Activated CD4-positive, CD25-positive, alpha-beta regulatory T cell treated with anti-CD3 and anti-CD28 coated beads, Interleukin-2, amount 50 U/mL, for 72 hours (primary cell): ENCODE data around the gene ANXA6.

Experiments used
- DNase-seq: peaks from one replicate; pipeline ENCODE4 v3.0.0; 2021

The ANXA6 gene

DNA sequence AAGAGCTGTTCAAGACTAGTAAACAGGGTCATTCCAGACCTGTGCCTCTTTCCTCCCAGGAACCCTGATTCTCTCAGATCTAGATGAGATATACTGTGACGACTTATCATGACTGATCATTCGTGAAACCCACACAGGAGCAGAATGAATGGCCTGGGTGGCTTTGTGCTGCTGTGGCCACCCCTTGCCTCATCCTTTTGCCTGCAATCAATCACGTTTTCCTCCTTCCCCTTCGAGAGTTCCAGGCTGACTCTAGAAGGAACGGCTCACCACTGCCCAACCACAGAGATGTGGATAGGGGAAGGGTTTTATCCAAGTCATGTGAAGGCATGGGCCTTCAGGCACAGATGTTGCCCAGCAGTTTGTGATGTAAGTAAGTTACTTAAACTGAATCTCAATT lies 5.8 kb downstream of the ANXA6 start:
- DNase-seq: no peak

DNA sequence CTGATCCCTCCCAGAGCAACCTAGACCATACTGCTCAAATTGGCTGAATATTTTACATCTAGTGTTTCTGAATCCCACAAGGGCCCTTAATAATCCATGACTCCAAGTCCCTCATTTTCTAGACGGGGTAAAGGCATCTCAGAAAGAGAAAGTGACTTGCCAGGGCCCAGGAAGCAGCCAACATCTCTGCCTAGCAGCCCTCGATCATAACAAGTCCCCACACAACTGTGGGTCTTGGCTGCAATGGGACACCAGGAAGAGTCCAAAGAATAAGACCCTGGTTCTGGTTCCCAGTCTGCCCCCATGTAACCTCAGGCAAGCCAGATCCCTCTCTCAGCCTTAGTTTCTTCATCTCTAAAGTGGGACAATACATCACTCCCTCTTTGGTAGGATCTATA lies 6.3 kb downstream of the ANXA6 start:
- DNase-seq: no peak

DNA sequence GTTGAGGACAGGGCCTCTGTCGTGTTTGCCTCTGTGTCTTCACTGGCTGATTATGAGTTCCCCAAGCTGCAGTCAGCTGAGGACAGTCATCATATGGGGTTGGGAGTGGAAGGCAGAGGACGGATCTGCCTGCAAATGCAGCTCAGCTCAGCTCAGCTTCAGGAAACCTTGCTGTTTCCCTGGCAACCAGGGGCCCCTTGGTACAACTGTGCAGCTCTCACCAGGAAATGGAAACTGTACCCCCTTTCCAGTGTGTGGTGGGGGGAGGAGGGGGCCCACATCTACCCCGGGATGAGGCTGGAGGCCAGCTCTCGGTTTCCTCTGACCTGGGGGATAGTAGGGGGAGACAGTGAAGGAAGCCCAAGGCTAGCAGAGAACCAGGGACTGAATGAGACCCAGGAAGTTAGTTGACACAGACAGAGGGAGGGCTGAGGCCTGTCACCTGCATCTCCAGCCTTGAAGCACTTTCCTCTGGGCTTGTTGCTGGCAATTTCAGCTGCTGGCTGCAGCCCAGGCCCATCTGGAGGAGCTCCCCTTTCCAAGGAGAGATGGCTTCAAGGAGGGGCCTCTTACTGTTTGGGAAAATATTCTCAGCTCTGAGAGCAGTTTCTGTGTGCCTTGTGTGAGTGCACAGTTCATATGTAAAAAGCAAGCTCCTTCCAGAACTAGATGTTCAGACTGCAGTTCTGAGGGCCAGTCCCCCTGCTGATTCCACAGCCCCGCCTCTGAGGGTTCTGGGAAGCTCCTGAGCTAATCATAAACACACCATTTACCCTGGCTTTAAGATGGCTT lies 6.9 kb downstream of the ANXA6 start:
- no peak for DNase-seq

DNA sequence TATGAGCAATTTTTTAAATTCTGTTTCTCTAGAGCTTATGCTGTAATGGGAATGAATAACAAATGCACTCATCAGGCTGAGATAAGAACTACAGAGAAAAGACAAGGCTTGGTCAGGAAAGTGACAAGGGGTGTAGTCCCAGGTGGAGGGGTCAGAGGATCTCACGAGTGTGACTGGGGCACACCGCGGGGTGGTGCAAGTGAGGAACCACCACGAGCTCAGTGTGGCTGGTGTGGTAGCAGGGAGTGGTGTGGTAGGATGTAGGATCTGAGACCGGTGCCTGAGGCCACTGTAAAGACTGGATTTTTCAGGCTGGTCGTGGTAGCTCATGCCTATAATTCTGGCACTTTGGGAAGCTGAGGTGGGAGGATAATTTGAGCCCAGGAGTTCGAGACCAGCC lies 9.0 kb downstream of the ANXA6 start:
- no peak for DNase-seq

DNA sequence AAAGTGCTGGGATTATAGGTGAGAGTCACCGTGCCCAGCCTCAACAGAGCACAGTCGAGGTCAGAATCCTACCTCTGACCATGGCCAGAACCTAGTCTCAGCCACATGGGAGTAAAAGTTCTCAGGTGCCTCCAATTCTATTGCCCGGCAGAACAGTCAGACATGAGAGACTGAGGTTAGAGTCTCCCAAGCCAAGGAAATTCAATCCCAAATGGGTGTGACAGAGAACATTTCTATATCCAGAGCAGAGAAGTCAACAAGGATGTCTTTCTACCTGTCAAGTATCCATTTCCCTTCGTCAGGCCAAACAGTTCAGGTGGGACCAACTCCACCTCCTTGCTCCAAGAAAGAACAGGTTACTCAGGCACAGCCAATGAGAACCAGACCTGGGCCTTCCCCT lies 10.5 kb downstream of the ANXA6 start:
- no peak for DNase-seq

DNA sequence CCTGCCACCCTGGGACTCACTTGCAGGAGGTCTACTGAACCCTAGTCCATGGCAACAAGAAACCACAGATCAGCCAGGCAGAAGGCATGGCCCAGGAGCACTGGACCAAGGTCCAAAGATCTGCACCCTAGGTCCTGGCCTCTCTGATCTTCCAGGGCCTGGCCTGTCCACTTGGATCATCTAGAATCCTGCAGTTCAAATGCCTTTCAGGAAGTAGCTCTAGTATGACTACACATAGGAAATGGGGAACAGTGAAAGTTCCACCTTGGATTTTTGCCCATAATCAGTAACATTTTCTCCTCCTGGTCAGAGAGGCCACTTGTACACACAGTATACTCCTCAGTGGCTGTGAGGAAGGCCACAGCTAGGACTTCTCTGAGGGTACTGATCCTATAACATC lies 11.5 kb downstream of the ANXA6 start:
- DNase-seq: no peak

DNA sequence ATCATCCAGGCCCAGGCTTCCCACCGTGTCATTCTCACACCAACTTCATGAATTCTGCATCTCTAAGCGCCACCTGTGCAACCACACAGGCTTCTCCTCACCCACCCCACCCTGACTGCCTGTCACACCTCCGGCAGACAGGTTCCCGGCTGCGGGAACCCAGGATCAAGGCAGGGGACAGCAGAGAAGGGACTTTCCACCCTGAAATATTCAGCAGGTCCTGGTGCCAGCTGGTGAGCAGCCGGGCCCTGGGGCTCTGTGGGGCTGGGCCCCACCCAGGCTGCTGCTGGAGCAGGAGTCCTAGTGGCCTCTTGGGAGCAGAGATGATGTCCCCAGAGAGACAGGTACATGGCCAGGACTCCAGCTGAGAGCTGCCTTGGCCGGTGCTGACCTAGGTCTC lies 12.7 kb downstream of the ANXA6 start:
- DNase-seq: no peak

DNA sequence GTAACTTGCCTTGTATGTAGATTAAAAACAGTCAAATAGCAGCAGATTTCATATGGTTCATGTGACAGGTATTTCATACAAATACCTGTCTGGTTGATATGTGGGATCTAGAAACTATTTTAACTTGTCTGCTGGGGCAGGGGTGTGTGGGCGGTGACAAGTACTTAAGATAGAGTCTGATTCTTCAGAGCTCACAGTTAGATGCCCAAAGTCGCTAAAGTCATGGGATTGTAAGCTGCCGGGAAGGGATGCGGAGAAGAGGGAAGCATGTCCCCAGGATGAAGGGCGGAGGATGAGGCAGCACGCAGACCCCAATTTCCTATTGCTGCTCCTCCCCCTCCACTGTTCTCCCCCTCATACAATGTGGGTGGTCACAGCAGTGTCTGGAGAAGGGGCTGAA lies 13.3 kb downstream of the ANXA6 start:
- no peak for DNase-seq

DNA sequence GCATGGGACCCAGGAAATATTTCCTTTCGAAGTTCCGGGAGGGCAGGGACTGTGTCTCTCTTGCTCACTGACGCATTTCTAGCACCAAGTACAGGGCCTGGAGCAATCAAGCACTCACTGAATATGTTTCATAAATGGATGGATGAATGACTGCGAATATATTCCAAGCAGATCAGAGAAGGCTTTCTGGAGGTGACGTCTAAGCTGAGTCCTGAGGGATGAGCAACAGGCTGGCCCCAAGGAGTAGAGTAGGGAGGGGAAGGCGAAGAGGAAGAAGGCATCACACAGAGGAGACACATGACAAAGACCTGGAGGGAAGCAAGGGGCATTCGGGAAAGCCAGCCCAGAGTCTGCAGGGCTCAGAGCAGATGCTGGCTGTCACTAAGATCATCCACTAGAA lies 13.9 kb downstream of the ANXA6 start:
- no peak for DNase-seq

DNA sequence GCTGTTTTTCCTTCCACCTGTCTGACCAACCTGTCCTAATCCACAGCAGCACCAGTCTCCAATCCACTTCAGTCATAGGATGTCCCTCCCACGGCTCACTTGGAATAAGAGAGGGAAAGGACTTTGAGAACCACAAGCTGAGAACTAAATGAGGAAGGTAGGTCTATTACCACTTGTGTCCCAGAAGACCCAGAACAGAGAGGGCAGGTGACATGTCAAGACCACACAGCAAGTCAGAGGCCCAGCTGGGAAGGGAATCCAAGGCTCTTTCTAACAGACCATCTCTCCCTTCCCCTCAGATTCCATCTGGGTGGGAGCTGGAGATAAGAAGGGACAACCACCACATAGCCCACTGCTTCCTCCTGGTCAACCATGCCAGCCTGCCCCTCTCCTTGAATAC lies 14.6 kb downstream of the ANXA6 start:
- DNase-seq: no peak

DNA sequence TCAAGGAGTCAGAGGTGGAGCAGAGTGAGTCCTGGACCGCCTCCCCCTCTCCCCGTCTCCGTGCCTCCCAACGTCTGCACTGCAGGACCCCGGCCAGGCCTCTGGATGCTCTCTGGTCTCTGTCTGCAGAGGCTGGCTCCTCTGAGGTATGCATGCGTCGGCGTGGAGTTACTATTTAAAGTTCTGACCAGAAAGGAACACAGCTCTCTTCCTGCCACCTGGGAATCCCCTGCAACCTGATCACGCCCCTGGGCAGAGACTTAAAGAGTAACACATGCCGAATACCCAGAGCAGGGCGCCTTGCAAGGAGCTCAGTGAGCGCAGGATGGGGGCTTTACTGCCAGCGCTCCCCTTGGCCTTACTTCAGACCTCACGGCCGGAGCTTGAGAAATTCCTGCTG lies 16.0 kb downstream of the ANXA6 start:
- DNase-seq: peak; percentile 58

DNA sequence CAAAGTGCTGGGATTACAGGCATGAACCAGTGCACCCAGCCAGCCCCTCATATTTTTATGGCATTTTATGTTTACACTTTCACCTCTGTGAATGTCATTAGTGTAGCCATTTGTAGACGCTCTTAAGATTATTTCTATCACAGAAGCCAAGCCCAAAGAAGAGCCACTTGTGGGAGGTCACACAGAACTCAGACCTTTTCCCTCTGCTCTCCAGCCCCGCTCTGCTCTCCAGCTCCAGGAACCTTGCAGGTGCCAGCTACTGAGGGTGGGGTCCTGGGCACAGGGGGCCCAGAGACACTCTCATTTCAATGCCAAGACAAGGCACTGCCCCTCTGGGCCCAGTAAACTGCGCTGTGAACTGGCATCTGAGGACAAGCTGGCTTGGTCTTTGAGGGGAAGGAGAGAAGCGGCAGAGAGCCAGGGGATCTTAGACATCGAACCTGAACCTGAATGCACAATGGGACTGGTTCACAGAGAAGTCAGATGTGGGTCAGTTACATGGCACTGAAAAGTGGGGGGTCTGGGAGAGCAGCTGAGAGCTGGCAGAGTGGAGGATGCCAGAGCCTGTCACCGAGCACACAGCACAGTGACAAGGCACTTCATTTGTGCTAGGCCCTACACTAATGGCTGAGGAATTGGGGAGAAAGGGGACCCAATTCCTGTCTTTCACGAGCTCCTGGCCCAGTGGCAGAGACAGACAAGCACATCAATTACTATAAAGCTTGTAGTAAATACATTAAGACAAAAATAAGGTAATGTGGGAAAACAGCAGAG lies 16.7 kb downstream of the ANXA6 start:
- no peak for DNase-seq

DNA sequence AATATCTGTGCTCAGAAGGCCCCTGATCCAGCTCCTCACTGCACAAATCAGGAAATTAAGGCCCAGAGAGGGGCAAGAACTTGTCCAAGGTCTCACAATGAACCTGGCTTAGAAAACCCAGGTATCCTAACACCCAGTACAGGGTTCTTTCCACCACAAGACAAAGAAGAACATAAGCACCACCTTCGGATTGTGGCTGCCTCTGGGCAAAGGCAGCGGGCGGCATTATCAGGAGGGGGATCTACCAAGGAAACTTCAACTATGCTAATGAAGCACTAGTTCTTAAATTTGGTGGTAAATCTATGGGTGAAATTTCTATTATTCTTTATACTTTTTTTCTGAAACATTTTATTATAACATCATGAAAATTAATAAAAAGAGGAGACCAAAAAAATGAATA lies 17.9 kb downstream of the ANXA6 start:
- no peak for DNase-seq

DNA sequence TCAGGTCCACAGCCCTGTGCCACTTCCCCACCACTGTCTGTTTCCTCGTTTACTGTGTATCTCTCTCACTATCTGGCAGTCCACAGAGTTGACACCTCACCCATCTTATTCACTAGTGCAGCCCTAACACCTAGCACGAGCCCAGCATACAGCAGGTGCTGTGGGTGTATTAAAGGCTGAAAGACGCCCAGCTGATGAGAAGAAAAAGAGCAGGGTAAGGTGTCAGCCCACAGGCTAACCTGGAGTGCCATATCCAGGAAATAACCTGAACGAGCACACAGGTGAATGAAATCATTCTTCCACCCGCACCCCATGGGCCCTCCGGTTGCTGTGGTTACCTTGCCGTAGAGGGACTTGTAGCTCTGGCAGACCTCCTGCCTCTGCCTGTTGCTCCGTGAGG lies 18.6 kb downstream of the ANXA6 start:
- no peak for DNase-seq

DNA sequence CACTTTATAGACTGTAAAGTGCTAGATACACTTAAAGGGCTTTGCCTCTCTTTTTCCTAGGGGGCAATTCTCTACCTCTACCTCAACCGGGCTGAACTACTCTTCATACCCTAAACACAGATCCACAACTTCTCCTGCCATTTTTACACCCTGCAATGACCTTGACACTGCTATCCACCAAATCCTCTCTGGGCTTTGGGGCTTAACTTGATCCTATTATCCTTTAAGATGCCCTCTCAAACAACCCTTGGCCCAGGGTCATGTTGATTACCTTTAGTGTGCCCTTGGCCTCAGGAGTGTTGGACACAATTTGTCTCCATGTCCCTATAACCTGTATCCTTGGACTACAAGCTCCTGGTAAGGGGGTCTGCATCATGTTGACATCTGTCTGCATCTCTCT lies 19.5 kb downstream of the ANXA6 start:
- no peak for DNase-seq

DNA sequence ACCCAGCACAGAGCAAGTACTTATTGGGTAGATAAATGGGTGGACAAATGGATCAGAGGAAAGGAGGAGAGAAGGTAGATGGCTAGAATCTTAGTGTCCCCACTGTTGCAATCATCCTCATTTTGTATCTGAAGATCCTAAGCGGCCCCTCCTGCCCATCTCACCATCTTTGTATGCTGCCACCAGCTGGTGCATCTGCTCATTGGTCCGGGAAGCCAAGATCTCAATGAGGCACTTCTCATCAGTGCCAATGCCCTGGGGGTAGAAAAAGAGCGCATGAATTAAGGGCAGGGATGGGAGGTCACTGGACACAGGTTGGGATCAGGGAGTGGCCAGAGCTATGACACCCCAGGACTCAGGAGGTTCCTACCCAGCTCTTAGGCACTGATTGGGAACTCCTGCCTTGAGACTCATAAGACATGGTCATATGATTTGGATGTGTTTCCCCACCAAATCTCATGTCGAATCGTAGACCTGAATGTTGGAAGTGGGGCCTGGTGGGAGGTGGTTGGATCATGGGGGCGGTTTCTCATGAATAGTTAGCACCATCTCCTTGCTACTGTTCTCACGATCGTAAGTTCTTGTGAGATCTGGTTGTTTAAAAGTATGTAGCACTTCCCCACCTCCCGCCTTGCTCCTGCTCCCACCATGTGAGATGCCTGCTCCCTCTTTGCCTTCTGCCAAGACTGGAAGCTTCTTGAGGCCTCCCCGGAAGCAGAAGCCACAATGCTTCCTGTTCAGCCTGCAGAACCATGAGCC lies 20.3 kb downstream of the ANXA6 start:
- no peak for DNase-seq

DNA sequence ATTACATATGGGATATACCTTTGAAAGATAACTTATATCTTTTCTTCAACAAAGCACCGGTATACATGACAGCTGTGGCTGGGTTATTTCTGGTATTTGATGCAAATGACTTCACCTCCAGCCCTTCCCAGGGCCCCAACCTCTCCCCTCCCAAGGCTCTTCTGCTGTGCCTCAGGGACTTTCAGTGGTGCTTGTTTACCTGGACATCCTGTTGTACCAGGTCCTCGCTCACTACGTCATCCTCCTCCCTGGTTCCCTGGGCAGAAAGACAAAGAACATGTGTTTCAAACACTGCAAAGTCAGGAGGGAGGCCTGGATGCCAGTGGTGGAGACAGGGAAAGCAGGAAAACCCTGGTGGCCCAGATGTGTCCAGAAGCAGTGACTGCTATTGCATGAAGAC lies 23.4 kb downstream of the ANXA6 start:
- DNase-seq: no peak

DNA sequence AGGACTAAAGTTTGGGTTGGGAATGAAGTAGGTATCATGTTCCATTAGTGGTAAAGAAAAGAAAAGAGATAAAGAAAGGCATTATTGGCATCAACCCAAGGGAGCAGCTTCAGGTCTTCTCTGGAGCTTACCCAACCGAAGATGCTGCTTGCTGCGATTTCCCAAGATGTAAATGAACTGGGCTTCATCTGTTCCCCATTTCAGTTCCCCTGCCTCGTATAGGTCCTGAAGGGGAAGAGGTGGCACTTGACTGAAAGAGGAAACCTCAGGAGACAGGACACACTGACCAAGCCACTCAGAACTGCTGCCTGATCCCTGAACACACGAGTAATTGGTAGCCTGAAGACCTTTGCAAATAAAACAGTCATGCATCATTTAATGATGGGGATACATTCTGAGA lies 24.6 kb downstream of the ANXA6 start:
- no peak for DNase-seq

DNA sequence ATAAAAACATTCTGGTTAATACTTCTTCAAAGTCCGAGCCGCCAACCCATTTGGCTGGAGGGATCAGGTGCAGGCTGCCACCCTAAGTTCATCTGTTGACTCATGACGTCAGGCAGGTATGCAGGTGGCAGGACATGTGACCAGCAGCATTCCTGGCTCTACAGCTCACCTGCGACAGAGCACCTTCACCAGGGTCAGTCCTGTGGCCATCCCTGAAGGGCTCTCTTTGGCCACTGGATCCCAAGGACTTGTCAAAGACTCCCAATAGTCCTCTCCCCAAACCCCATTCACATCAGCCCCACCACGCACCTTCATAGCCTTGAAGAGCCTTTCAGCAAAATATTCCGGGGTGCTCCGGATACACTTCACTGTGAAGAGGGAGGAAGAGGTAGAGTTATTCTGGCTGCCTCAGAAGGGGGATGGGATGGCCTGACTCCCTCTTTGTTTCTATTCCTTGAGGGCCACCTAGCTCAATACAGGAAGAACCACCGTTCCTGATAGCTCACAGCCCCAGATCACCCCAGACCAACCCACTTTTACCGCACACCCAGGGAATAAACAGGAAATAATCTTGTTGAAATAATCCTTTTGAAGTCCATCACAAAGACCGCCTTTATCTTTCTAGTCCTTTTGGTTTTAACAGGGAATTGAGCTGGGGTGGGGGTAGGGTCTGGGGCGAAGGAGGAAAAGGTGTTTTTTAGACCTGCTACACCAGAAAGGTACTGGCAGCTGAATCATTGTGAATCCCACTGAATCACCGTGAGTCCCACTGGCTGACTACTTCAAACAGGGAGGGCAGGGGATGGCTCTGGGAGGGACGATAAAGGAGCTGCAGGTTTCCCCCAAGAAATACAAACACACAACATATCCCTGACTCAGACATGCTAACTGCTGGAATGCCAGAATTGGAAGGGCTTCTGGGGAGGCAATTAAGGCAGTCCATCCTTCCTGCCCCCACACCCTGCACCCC lies 26.4 kb downstream of the ANXA6 start:
- DNase-seq: no peak

DNA sequence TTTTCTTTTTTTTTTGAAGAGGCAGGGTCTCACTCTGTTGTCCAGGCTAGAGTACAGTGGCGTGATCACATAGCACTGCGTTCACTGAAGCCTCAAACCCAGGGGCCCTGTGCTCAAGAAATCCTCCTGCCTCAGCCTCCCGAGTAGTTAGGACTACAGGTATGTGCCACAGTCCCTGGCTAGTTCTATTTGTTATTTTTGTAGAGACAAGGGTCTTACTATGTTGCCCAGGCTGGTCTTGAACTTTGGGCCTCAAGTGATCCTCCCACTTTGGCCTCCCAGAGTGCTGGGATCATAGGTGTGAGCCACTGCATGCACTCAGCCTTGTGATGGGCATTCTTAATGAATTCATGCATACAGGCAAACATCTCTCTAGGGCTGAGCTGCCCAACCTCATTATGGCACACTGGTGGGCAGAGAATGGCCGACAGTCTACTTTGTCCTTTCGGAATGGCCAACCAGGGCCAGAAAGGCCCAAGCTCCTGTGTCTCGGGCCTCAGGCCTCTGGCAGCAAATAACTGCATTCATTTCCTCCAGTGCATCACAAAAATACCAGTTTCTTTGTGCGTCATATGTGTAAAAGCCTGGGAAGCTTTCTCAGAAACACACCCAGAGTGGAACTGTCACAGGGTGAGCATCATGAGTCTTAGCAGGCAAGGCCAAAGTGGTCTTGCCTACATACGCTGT lies 27.2 kb downstream of the ANXA6 start:
- no peak for DNase-seq

DNA sequence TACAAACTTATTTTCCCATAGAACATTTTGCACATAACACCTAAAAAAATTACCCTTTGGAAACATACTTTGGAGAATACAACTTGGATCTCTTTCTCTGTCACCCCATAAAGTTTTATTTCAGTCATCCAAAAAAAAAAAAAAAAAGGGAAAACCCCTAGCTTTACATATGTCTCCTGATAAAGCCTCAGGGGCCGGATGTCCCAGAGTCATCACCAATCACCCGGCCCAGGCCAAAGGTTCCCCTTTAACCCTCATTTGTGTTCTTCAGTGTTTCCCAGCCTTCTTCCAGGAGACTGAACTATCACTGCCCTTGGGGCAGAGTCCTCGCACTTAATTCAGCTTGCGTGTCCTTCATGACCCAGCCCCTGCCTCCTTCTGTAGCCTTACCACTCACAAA lies 28.8 kb downstream of the ANXA6 start:
- no peak for DNase-seq

DNA sequence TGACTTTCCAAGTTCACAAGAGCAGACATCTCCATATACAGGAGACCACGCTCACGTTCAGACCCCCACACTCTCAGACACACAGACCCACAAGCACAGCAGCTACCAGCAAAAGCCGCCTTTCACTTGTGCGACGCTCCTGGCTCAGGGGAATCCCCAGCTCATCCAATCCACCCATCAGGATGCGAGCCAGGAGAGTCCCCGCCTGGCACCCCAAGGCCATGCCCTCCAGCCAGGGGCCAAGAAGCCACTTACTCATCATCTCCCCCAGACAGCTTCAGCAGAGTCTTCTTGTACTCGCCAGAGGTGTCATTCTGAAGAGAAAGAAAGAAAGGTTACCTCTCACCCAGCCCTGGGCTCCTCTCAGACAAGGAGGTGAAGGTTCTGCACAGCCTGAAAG lies 29.7 kb downstream of the ANXA6 start:
- no peak for DNase-seq
